HEK293 (cell line): ENCODE results near the gene MYRIP.

Experiments used
- CTCF ChIA-PET: fragments of 350-600 bp; formaldehyde crosslinking; extraction: SDS; loops from one replicate; lab custom pipeline; 2021; ENCODE audit warnings: antibody characterized with exemption; lab: Yijun Ruan, JAX
- POLR2A ChIA-PET: fragments of 300-600 bp; formaldehyde crosslinking; extraction: SDS; loops from one replicate; lab custom pipeline; 2020; ENCODE audit warnings: antibody characterized with exemption, inconsistent platforms; lab: Yijun Ruan, JAX
- H3K27ac ChIP-seq: fragments of 200-500 bp; sonication (Bioruptor generic); 2 replicates; pipeline ENCODE4 v1.5.1; 2014; ENCODE audit warnings: low read depth, low read length, control low read depth, inconsistent platforms; ENCODE audit errors: extremely low read depth
- H3K36me3 ChIP-seq, 2 experiments: fragments of 200-500 bp in 1 of 2; sonication (Bioruptor generic) in 1 of 2; 1 replicate in 1 of 2; 2 replicates in 1 of 2; pipeline ENCODE4 v1.5.1; 2014 to 2017; ENCODE audit warnings: inconsistent platforms in 2 of 2, low read length in 2 of 2; ENCODE audit not compliant: control insufficient read depth in 2 of 2, insufficient read depth in 1 of 2
- H3K4me1 ChIP-seq: fragments of 200-500 bp; sonication (Bioruptor generic); 2 replicates; pipeline ENCODE4 v1.5.1; 2014; ENCODE audit warnings: mild to moderate bottlenecking, low read length, inconsistent platforms; ENCODE audit not compliant: control insufficient read depth, insufficient read depth
- H3K4me3 ChIP-seq: 2 replicates; pipeline ENCODE4 v1.5.1; 2011; ENCODE audit warnings: low read depth, mild to moderate bottlenecking, control low read depth, low read length, moderate library complexity
- H3K9me3 ChIP-seq: fragments of 200-500 bp; sonication (Bioruptor generic); 2 replicates; pipeline ENCODE4 v1.5.1; 2014; ENCODE audit warnings: low read depth, low read length, inconsistent platforms; ENCODE audit not compliant: control insufficient read depth, insufficient read depth
- PRDM1 ChIP-seq: fragments of 450-650 bp; formaldehyde crosslinking; IDR thresholded peaks from 2 replicates; pipeline ENCODE4; 2016; ENCODE audit warnings: missing biosample characterization, missing genetic modification characterization
- SALL2 ChIP-seq: fragments of 450-650 bp; formaldehyde crosslinking; IDR thresholded peaks from 2 replicates; pipeline ENCODE4 v1.5.0; 2017; ENCODE audit warnings: missing biosample characterization, mild to moderate bottlenecking, missing genetic modification characterization, borderline replicate concordance
- ZFP37 ChIP-seq: fragments of 450-650 bp; formaldehyde crosslinking; IDR thresholded peaks from 2 replicates; pipeline ENCODE4 v1.5.1; 2016; ENCODE audit warnings: missing biosample characterization, missing genetic modification characterization
- ZNF138 ChIP-seq: fragments of 450-650 bp; formaldehyde crosslinking; IDR thresholded peaks from 2 replicates; pipeline ENCODE4 v1.5.1; 2016; ENCODE audit warnings: missing biosample characterization, missing genetic modification characterization, borderline replicate concordance
- ZNF169 ChIP-seq: fragments of 450-650 bp; formaldehyde crosslinking; IDR thresholded peaks from 2 replicates; pipeline ENCODE4 v1.5.1; 2016; ENCODE audit warnings: missing biosample characterization, missing genetic modification characterization
- ZNF239 ChIP-seq: fragments of 450-650 bp; formaldehyde crosslinking; IDR thresholded peaks from 2 replicates; pipeline ENCODE4 v1.5.1; 2016; ENCODE audit warnings: missing biosample characterization, missing genetic modification characterization
- ZNF366 ChIP-seq: fragments of 450-650 bp; formaldehyde crosslinking; conservative IDR thresholded peaks from 2 replicates; pipeline ENCODE4 v1.5.1; 2016; ENCODE audit warnings: missing biosample characterization, missing genetic modification characterization
- ZNF510 ChIP-seq: fragments of 450-650 bp; formaldehyde crosslinking; IDR thresholded peaks from 2 replicates; pipeline ENCODE4 v1.5.1; 2018; ENCODE audit warnings: mild to moderate bottlenecking, missing genetic modification characterization, missing biosample characterization; ENCODE audit not compliant: insufficient replicate concordance
- ZNF529 ChIP-seq: fragments of 450-650 bp; formaldehyde crosslinking; IDR thresholded peaks from 2 replicates; pipeline ENCODE4 v1.5.1; 2017; ENCODE audit warnings: missing genetic modification characterization, missing biosample characterization; ENCODE audit not compliant: insufficient replicate concordance
- ZNF530 ChIP-seq: fragments of 450-650 bp; formaldehyde crosslinking; IDR thresholded peaks from 2 replicates; pipeline ENCODE4 v1.5.1; 2016; ENCODE audit warnings: low read depth, missing biosample characterization, missing genetic modification characterization
- ZNF596 ChIP-seq: fragments of 450-650 bp; IDR thresholded peaks from 2 replicates; pipeline ENCODE4 v1.5.0; 2018; ENCODE audit warnings: missing biosample characterization, mild to moderate bottlenecking, missing genetic modification characterization, moderate library complexity
- ZNF654 ChIP-seq: fragments of 450-650 bp; formaldehyde crosslinking; IDR thresholded peaks from 2 replicates; pipeline ENCODE4 v1.5.1; 2016; ENCODE audit warnings: low read depth, missing biosample characterization, missing genetic modification characterization
- ZNF76 ChIP-seq: fragments of 450-650 bp; formaldehyde crosslinking; IDR thresholded peaks from 2 replicates; pipeline ENCODE4; 2016; ENCODE audit warnings: low read depth, missing biosample characterization, missing genetic modification characterization, borderline replicate concordance
- TF ChIP-seq, protein P1 (sequence below): fragments of 450-650 bp; formaldehyde crosslinking; IDR thresholded peaks from 2 replicates; pipeline ENCODE4 v1.5.1; 2016; ENCODE audit warnings: missing biosample characterization, missing genetic modification characterization, borderline replicate concordance
- TF ChIP-seq, protein P2 (sequence below): fragments of 450-650 bp; formaldehyde crosslinking; IDR thresholded peaks from 2 replicates; pipeline ENCODE4 v1.5.1; 2016; ENCODE audit warnings: missing biosample characterization, missing genetic modification characterization
- TF ChIP-seq, protein P3 (sequence below): fragments of 450-650 bp; IDR thresholded peaks from 2 replicates; pipeline ENCODE4 v1.5.1; 2018; ENCODE audit warnings: missing biosample characterization, mild to moderate bottlenecking, missing genetic modification characterization

The MYRIP gene

DNA sequence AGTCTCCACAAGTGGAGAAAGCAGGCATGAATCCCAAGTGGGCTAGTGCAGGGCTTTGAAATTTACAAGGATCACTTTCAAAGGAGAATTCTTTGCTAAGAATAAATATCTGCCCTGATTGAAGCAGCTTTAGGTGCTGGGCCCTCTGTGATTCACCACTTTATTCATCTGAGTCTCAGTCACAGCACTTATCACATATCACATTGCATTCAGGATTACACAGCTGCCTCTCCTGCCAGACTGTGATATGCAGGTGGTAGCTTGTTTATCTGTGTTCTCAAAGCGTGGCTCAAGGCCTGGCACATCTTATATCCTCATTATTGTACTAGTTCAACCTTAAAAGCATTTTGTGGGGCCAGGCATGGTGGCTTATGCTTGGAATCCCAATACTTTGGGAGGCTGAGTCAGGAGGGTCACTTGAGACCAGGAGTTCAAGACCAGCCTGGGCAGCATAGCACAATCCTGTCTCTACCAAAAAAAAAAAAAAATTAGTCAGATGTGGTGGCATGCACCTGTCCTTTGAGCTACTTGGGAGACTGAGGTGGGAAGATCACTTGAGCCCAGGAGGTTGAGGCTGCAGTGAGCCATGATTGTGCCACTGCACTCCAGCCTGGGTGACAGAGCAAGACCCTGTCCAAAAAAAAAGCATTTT lies 343.2 kb downstream of the MYRIP start (continued):
- TF ChIP-seq, protein P1, sequence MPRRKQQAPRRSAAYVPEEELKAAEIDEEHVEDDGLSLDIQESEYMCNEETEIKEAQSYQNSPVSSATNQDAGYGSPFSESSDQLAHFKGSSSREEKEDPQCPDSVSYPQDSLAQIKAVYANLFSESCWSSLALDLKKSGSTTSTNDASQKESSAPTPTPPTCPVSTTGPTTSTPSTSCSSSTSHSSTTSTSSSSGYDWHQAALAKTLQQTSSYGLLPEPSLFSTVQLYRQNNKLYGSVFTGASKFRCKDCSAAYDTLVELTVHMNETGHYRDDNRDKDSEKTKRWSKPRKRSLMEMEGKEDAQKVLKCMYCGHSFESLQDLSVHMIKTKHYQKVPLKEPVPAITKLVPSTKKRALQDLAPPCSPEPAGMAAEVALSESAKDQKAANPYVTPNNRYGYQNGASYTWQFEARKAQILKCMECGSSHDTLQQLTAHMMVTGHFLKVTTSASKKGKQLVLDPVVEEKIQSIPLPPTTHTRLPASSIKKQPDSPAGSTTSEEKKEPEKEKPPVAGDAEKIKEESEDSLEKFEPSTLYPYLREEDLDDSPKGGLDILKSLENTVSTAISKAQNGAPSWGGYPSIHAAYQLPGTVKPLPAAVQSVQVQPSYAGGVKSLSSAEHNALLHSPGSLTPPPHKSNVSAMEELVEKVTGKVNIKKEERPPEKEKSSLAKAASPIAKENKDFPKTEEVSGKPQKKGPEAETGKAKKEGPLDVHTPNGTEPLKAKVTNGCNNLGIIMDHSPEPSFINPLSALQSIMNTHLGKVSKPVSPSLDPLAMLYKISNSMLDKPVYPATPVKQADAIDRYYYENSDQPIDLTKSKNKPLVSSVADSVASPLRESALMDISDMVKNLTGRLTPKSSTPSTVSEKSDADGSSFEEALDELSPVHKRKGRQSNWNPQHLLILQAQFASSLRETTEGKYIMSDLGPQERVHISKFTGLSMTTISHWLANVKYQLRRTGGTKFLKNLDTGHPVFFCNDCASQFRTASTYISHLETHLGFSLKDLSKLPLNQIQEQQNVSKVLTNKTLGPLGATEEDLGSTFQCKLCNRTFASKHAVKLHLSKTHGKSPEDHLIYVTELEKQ (tag by site-specific recombination): no peak

DNA sequence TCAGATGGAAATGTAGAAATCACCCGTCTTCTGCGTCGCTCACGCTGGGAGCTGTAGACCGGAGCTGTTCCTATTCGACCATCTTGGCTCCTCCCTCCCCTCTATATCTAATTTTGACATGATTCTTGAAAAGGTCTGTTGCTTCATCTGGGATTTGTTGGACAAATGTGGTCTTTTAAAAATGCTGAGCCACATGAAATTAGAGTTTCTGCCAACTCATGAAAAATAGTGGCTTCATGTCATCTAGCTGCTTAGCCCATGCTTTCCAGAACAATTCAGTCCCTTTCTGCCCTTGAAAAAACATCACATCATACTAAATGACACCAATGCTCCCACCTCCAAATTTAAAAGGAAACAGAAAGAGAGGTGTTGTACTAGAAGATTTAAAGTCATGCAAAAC lies 351.5 kb downstream of the MYRIP start:
- Histone ChIP-seq H3K4me3 (no peak overlapping the region), H3K9me3 (no peaks in the 10 kb centered on the region), H3K4me1 (no peaks in the 10 kb centered on the region), H3K36me3 (no peaks in the 10 kb centered on the region), H3K27ac (no peak overlapping the region)
- TF ChIP-seq, protein P2, sequence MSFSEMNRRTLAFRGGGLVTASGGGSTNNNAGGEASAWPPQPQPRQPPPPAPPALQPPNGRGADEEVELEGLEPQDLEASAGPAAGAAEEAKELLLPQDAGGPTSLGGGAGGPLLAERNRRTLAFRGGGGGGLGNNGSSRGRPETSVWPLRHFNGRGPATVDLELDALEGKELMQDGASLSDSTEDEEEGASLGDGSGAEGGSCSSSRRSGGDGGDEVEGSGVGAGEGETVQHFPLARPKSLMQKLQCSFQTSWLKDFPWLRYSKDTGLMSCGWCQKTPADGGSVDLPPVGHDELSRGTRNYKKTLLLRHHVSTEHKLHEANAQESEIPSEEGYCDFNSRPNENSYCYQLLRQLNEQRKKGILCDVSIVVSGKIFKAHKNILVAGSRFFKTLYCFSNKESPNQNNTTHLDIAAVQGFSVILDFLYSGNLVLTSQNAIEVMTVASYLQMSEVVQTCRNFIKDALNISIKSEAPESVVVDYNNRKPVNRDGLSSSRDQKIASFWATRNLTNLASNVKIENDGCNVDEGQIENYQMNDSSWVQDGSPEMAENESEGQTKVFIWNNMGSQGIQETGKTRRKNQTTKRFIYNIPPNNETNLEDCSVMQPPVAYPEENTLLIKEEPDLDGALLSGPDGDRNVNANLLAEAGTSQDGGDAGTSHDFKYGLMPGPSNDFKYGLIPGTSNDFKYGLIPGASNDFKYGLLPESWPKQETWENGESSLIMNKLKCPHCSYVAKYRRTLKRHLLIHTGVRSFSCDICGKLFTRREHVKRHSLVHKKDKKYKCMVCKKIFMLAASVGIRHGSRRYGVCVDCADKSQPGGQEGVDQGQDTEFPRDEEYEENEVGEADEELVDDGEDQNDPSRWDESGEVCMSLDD (tag by site-specific recombination): no peak
- TF ChIP-seq ZNF596 (no peak), ZNF366 (tag by site-specific recombination) (no peak), ZNF654 (no peak), ZNF529 (tag by site-specific recombination) (no peak), ZNF138 (no peak), ZNF169 (tag by site-specific recombination) (no peak), ZNF510 (tag by site-specific recombination) (no peak), ZNF239 (tag by site-specific recombination) (no peak), ZFP37 (tag by site-specific recombination) (no peak), SALL2 (no peak), ZNF530 (no peak)
- TF ChIP-seq, protein P3, sequence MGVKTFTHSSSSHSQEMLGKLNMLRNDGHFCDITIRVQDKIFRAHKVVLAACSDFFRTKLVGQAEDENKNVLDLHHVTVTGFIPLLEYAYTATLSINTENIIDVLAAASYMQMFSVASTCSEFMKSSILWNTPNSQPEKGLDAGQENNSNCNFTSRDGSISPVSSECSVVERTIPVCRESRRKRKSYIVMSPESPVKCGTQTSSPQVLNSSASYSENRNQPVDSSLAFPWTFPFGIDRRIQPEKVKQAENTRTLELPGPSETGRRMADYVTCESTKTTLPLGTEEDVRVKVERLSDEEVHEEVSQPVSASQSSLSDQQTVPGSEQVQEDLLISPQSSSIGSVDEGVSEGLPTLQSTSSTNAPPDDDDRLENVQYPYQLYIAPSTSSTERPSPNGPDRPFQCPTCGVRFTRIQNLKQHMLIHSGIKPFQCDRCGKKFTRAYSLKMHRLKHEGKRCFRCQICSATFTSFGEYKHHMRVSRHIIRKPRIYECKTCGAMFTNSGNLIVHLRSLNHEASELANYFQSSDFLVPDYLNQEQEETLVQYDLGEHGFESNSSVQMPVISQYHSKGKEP: no peak
- ChIA-PET POLR2A (no interaction called here), CTCF (no interaction called here)

DNA sequence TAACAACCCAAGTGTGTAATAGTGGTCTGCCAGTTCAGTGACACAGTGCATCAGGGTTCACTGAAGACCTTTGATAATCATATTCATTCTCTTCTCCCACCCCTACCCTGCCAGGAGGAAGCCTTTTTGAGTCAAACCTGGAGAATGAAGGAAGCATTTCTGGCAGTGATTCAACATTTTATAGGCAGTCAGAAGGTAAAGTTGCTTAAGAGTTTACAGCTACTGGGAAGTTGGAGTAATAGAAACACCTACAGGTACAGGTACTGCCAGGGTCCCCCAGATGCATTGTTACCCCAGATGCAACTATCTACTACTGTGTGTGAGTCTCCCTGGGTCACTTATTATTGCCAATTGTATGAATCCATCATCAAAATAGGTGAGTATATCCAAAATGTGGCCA lies 353.2 kb downstream of the MYRIP start:
- no peak overlapping the region for H3K4me3 ChIP-seq
- TF ChIP-seq PRDM1 (no peak), ZNF529 (tag by site-specific recombination) (no peak), ZNF76 (tag by site-specific recombination) (no peak)
- H3K36me3 ChIP-seq: no peaks in the 10 kb centered on the region
- no peaks in the 10 kb centered on the region for H3K4me1 ChIP-seq
- POLR2A ChIA-PET: no interaction called here
- CTCF ChIA-PET: interaction anchor here (1.1 kb wide), 1 partner anchor 16 kb away, joined by 5 read pairs; no protein-coding TSS in a partner anchor
- H3K9me3 ChIP-seq: no peaks in the 10 kb centered on the region
- H3K27ac ChIP-seq: no peak overlapping the region
